ENCODE data around the gene CYP1A2.

Gene CYP1A2

DNA sequence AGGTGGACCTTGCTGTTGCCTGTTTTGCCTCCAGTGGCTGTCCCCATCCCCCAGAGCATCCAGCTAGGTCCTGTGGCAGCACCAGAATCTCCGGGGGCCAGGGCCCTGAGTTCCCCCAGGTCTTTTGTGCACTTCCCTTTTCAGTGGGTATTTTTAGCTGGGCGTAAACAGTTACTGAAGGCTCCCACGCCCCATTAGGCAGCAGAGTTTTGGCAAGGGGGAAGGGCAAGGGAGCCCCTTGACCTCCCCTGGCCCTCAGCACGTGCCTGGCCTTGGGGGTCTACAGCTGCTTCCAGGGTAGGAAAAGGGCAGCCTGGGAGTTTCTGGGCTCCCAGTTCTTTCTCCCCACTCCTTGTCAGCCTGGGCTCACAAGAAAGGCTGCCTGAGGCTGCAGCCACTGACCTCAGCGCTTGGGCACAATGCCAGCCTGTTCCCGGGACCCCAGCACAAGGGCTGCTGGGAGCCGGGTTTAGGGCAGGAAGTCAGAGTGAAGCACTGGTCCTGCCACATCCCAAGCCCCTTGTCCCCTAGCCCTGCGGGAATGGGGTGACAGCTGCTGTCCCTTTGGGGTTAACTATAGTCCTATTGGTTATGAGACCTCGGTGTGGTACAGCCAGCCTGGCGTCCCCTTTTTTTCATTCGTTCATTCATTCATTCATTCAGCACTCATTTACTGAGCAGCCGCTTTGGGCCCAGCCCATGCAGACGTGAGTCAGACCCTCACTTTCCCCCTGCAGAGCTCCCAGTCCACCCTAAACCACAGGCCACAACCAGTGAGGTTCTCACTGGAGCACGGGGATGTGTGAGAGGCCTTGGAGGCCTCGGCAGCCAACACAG, 41.7 kb downstream of the CYP1A2 start:
- DNase-seq: no peak

- DNase-seq: no peak
Measured at GRCh38 chr15:74791007-74791406, 42.4 kb downstream of the CYP1A2 start.

DNA sequence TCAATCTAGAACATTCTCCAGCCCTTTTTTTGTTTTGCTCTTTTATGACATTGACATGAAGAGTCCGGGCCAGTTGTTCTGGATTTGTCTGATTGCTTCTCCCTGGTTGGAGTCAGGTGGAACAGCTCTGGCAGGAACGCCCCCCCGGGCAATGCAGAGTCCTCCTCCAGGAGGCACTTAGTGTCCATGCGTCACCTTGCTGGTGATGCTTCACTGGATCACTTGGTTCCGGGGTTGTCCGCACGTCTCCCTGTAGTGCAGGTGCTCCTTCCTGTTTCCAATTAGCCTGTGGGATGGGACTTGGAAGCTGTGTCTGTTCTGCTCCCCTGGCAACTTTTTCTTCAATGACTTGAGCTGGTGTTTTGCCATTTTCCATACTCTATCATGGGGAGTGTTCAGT, 43.0 kb downstream of the CYP1A2 start:
- DNase-seq: no peak

GRCh38 chr15:74792227-74793016, 43.8 kb downstream of the CYP1A2 start:
- DNase-seq: no peak

- no peak for DNase-seq
Measured at GRCh38 chr15:74793135-74794028, 44.7 kb downstream of the CYP1A2 start.

DNA sequence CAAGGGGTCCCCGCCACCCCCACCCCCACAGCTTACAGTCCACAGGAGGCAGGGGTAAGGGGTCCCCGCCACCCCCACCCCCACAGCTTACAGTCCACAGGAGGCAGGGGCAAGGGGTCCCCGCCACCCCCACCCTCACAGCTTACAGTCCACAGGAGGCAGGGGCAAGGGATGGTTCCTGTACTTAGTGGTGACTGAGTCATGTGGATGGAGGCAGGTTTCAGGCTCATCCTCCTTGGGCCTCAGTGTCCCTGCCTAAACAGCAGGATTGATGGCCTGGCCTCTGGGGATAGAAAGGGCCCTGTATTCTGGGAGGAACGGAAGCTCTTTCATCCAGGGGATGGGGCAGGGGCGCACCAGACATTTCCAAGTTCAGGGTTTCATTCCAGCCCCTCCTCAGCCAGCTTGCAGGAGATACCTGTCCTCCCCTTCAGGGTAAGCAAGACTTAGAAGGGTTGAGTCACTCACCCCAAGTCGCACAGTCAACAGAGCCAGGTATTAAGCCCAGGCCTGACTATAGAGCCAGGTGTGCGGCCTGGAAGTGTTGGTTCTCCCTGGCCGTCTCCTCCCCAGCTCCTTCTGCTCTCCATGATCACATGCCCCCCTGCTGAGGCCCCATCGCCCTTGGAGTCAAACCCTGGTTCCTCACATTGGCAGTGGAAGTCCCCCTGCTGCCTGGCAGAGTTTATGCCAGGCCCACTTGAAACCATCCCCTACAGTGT, 45.8 kb downstream of the CYP1A2 start:
- no peak for DNase-seq

GRCh38 chr15:74794970-74795349, 46.3 kb downstream of the CYP1A2 start:
- no peak for DNase-seq

DNA sequence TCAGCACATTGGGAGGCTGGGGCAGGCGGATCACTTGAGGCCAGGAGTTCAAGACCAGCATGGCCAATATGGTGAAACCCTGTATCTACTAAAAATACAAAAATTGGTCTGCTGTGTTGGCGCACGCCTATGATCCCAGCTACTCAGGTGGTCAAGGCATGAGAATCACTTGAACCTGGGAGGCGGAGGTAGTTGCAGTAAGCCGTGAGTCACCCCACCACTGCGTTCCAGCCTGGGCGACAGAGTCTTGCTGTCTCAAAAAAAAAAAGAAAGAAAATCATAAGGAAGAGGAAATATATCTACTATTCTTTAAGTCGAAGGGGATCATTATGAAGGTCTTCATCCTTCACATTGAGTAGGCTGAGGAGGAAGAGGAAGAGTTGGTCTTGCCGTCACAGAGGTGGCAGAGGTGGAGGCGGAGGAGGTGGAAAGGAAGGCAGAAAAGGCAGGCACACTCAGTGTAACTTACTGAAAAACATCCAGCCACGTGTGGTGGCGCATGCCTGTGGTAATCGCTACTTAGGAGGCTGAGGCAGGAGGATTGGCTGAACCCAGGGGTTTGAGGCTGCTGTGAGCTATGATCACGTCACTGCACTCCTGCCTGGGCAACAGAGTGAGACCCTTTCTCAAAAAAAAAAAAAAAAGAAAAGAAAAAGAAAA, 47.5 kb downstream of the CYP1A2 start:
- DNase-seq: no peak

GRCh38 chr15:74798388-74799254, 50.0 kb downstream of the CYP1A2 start:
- DNase-seq: no peak

- DNase-seq: no peak
Measured at GRCh38 chr15:74799255-74799855, 50.7 kb downstream of the CYP1A2 start.

DNA sequence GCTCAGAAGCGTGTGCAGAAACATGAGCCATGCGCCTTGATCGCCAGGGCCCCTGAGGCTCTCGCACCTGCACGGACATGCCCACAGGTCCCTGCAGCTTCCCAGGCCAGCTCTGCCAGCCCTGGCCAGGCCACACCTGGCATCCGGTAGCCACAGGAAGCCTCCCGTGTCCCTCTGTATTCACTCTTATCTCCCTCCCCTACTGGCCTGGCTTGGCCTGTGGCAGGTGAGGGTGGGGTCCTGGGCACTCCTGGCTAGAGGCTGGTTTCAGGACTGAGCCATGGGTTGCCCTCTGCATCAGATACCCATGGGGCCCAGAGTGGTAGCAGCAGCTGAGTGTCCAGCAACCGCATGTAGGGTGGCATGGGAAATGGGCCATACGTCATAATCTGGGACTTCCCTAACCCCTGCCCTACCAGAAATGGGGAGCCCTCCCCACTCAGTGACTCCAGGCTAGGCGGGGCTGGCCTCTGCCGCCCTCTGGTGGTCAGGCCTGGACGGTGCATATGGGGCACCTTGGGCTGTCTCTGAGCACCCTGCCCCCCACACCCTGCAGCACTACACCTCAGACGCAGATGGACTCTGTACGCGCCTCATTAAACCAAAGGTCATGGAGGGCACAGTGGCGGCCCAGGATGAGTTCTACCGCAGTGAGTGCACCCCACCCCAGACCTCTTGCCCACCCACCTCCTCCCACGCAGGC, 51.4 kb downstream of the CYP1A2 start:
- DNase-seq: peak; percentile 11

- DNase-seq: no peak
Measured at GRCh38 chr15:74800559-74801094, 52.0 kb downstream of the CYP1A2 start.

DNA sequence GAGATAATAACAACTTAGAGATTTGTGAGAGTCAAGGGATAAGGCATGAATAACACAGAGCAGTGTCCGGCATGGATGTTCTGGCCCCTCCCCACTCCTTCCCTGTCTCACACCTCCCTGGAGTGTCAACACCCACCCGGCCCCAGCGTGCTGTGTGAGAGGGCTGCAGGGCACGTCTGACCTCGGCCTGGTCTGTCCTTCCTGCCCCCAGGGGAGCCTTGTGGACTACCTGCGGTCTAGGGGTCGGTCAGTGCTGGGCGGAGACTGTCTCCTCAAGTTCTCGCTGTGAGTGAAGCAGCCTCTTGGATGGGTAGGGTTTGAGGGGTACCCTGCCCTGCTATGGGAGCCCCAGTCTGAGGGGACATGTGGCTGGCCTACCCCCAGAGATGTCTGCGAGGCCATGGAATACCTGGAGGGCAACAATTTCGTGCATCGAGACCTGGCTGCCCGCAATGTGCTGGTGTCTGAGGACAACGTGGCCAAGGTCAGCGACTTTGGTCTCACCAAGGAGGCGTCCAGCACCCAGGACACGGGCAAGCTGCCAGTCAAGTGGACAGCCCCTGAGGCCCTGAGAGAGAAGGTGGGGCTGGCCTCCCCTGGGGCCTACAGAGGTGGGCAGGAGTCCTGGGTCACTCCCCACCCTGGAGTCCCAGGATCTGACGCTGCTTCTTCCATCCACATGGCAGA, 52.8 kb downstream of the CYP1A2 start:
- DNase-seq: no peak

GRCh38 chr15:74802290-74802689, 53.6 kb downstream of the CYP1A2 start:
- DNase-seq: no peak

DNA sequence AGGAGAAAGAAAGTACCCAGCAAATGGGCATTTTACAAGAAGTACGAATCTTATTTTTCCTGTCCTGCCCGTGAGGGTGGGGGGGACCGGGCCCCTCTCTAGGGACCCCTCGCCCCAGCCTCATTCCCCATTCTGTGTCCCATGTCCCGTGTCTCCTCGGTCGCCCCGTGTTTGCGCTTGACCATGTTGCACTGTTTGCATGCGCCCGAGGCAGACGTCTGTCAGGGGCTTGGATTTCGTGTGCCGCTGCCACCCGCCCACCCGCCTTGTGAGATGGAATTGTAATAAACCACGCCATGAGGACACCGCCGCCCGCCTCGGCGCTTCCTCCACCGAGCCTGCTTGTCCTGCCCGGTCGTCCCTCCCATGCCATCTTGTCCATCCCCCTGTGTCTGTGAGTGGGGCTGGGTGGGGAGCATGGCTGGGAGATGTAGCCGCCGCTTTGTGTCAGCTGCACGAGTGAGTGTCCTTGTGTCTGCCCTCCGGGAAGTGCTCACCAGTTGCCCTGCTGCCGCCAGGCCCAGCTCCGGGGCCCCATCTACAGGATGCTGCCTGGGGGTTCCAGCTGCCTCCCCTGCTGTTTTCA, 54.3 kb downstream of the CYP1A2 start:
- no peak for DNase-seq

GRCh38 chr15:74804935-74805334, 56.3 kb downstream of the CYP1A2 start:
- no peak for DNase-seq

Data from DMS 273 treated with DMSO at 0.1 percent for 48 hours (cell line).